GM21528 (cell line): ENCODE measurements around the gene CYP39A1.
"Not testable (repeated sequence)": the region's sequence is repeated elsewhere in the genome, so short reads cannot be mapped to it uniquely, and the experiment has no call there.

ENCODE experiments used
- ATAC-seq: cut with Tn5 transposase; IDR thresholded peaks from one replicate; pipeline ENCODE4 v1.9.1; 2021; ENCODE audit warnings: mild to moderate bottlenecking, moderate library complexity; ENCODE audit not compliant: unreplicated experiment, low FRiP score

CYP39A1 gene

DNA sequence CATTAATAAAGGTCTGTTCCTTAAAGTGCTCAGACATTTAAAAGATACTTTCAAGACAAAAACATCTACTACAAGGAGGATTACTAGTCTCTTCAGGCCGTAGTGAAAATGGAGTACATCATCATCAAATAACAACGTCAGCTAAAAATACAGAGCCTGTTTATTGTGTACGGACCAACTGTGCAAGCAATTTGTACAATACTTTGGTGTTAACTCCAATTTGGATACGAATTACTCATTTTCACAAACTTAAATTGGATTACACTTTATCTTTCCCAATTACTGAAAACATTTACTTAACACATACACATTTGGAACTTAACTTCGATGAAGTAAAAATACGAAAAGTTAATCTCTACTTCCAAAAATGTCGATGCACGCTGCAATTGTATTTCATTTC is 802 bp downstream of the CYP39A1 start:
- no peak for ATAC-seq

DNA sequence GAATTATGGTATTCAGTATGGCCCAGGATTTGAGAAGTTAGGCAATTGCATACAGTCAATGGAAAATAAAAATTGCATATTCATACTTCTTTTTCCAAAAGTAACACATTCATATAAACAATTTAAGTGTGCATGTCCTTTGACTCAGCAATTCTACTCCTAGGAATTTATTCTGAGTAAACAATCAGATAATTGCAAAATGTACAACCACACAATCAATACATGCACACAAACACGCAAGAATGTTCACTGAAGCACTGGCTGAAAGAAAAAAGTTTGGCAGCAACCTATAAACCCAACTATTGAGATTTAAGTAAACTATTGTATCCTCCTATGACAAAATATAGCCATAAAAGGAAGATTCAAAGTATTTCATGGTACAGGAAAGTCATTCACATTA is 1.6 kb downstream of the CYP39A1 start:
- no peak for ATAC-seq

DNA sequence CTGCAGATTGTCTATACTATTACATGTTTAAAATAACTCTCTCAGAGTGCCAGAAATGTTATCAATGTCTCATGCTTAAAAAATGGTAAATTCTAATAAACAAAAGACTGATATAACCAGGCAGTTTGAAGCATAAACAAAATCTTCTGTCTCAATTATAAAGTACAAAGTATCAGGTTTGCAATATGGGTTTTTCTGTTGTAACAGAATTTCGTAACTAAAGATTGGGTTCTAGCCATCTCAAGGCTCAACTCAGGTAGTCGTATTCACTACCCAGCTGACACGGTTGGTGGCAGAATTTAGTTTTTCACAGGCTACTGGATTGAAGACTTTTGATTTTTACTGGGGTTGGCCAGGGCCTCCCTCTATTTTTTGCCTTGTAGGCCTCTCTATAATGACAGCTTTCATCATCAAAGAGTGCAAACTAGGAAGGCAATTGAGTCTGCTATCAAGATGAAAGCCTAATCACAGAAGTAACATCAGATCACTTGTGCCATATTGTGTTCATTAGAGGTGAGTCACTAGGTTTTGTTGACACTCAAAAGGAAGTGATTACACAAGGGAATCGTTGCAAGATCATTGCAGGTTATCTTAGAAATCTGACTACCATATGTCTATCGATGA is 3.6 kb downstream of the CYP39A1 start:
- no peak for ATAC-seq

DNA sequence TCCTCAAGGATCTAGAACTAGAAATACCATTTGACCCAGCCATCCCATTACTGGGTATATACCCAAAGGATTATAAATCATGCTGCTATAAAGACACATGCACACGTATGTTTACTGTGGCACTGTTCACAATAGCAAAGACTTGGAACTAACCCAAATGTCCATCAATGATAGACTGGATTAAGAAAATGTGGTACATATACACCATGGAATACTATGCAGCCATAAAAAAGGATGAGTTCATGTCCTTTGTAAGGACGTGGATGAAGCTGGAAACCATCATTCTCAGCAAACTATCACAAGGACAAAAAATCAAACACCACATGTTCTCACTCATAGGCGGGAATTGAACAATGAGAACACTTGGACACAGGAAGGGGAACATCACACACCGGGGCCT is 4.5 kb downstream of the CYP39A1 start:
- not testable (repeated sequence) for ATAC-seq

DNA sequence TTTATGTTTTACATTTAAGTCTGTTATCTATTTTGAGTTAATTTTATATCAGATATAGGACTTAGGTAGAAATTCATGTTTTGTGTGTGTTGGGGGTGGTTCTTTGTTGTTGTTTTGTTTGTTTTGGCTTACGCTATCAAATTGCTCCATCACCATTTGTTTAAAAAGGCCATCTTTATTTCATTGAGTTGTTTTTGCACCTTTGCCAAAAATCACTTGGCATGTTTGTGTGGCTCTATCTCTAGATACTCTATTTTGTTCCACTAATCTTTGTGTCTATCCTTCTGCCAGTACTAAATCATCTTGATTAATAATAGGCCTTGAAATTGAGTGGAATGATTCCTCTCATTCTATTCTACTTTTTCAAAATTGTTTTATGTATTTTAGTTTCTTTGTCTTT is 7.4 kb downstream of the CYP39A1 start:
- no peak for ATAC-seq

DNA sequence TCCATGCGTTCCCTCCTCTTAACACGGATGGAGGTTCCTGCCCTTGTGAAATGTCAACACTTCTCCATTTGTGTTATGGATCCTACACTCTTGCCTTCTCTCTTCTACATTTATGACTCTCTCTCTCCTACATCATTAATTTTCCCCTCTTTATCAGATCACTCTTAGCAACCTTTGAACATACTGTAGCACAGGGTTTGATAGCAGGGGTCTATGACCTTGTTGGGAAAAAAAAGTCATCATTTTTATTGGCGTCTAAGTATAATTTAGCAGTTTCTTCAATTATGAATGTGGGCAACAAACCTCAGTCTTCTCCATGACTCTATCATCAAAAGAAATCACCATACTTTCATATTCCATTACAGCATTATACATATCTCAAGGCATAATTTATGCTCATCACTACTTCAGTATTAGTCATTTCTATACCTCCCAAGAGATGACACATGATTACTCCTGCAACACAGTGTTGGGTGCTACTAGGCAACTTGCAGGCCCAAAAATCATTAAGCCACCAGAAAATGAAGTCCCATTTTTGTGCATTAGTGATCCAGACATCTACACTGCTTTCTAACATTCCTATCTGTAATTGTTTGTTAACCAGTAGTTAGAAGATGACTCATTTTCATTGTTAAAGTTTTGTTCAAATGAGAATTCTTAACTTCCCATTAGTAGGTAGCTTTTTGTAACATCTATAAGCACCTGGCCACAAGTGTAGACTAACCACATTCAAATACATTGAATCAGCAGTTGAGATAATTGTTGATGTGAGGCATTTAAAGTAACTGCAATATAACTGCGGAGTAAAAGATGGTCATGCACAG is 9.5 kb downstream of the CYP39A1 start:
- no peak for ATAC-seq

DNA sequence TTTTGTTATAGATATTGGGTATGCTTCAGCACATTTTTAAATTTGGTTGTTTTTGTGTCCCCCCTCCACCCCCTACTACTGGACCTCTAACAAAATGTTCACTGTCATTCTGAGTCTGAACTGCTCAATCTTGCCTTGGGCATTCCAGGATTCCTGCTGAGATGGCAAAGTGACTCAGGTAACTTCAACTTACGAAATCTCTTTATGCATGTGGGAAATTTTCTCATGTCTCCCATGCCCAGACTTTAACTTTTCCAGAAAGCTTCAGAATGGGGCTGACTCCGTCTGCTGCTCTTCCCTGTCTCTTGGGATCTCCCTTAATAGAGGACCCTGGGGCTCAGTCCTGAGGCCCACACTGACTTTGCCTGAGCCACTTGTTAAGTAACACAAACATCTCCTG is 14.0 kb downstream of the CYP39A1 start:
- ATAC-seq: no peak

DNA sequence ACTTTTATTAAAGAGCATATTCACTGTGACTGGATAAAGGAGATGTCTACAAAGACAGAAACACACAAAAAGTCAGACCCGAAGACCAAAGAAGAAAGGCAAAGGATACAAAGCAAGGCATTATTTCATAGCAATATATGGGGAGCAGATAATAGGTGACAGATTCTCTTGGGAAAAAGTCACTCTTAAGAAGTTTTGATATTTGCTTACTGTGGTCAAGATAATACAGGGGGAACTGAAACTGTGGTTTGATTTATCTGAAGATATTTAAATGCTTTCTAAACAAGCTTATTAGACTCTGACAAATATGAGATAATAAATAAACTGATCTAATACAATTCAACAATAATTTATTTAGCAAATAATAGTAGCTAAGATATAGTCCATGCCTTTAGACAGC is 14.7 kb downstream of the CYP39A1 start:
- no peak for ATAC-seq

DNA sequence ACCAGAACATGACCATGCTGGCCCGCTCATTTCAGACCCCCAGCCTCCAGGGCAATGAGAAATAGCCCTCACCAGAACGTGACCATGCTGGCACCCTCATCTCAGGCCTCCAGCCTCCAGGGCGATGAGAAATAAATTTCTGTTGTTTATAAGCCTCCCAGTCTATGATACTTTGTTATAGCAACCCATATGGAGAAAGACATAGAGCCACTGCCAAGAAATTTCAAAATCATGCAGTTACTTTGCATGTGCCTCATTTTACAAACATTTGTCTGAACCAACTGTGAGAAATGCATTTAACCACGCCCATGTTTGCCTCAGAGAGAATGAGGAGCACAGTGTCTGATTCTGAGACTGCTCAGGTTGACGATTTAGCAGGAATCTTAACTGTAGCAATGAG is 15.5 kb downstream of the CYP39A1 start:
- no peak for ATAC-seq

DNA sequence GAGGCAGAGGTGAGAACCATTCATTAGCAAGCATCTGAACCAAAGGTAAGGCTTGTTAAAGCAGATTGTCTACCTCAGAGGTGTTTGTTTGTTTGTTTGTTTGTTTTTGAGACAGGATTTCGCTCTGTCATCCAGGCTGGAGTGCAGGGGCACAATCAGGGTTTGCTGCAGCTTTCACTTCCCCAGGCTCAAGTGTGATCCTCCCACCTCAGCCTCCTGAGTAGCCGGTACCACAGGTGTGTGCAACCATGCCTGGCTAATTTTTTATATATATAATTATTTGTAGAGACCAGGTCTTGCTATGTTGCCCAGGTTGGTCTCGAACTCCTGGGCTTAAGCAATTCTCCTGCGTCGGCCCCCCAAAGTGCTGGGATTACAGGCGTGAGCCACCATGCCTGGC is 17.2 kb downstream of the CYP39A1 start:
- no peak for ATAC-seq

DNA sequence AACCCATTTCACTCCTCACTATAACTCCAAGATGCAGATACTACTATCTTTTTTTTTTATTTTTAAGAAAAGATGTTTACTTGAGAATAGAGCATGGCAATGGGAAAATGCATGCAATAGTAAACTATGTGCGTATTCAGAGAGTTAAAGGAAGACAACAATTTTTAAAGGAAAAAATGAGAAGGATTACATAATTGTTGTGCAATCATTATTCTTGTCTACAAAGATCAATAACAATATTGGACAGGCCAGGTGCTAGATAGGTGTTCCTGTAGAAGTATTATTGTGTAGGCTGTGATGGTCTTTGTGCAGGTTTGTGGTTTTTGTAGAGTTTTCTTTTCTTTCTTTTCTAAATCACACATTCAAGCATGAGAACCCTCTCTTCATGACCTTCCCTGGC is 20.6 kb downstream of the CYP39A1 start:
- ATAC-seq: no peak

DNA sequence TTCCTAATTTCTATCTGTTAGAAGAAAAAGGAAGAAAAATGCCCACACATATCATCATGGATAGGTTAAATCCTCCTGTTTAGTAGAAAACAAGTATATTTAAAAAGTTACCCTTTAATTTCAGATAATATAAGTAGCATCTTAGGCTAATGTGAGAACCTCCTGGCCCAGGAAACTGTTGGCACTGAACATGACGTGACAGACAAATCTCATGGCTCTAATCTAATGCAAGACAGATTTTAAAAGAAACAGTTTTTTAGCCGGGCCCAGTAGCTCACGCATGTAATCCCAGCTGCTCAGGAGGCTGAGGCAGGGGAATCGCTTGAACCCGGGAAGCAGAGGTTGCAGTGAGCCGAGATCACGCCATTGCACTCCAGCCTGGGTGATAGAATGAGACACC is 22.9 kb downstream of the CYP39A1 start:
- ATAC-seq: no peak

DNA sequence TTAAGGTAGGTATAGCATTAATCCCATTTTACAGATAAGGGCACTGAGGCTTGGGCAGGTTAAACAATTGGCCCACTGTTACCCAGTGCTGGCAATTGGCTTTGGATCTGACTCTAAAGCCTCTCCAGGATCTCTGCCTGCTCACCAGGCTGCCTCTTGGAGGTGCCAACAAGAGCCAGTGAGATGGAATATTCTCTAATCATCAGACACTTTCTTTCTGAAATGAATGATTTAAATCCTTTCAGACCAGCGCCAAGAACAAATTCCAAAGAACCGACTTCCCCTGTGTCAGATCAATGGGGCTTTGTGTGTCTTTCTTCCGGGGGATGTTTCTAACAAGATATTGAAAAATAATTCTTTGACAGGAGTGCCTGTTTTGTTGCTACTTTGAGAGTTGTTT is 23.6 kb downstream of the CYP39A1 start:
- no peak for ATAC-seq

DNA sequence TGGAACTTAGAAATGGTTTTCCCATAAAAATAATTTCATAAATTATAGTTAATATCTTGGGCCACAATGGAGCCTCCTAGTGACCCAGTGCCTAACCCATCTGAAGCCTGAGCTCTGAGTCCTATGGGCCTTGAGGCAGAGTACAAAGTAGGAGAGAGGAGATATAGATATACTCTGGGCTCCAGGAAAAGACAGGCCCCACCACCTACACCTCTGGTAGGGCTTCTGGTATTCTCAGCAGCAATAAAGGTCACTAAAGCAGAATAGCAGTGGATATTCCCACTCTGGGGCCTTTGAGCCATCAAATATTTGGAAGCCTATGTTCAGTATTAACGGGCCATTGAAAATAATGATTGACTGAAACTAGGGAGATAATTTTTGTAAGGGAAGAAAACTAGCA is 24.1 kb downstream of the CYP39A1 start:
- no peak for ATAC-seq

DNA sequence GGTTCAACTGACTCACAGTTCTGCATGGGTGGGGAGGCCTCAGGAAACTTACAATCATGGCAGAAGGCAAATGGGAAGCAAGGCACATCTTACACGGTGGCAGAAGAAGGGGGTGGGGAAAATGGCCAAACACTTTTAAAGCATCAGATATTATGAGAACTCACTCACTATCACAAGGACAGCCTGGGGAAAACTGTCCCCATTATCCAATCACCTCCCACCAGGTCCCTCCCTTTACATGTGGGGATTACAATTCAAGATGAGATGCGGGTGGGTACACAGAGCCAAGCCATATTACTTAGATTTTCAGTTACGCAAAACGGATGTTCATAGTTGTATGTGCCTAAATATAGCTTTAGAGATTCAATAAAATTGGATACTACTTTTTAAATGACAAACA is 25.6 kb downstream of the CYP39A1 start:
- ATAC-seq: no peak

DNA sequence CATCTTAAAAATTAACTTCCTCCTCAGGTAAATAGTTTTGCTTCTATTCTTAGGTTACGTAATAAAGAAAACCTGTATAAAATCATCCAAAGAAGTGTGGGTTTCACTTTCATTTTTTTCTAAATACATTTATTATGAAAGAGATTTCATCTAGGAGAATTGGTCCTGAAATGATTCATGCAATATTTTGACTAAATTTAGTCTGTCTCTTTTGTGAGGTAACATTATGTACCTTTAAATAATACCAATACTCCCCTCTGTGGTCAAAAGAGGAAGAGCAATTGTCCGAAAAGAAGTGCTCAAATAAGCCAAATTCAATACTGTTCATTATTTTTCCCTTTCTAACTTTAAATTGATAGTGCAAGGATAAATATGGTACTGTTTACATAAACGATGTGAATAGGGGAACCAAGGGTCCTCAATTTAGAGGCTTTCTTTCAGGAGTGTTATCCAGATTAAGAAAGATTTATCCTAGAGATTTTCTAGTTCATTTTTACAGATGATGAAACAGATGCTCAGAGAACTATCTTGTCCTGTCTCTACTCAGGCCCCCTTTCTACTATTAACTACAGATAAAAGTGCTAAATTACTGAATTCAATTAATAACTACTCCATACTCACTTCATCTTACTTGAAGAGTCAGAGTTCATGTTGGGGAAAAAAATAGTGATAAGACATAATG is 26.2 kb downstream of the CYP39A1 start:
- ATAC-seq: no peak

DNA sequence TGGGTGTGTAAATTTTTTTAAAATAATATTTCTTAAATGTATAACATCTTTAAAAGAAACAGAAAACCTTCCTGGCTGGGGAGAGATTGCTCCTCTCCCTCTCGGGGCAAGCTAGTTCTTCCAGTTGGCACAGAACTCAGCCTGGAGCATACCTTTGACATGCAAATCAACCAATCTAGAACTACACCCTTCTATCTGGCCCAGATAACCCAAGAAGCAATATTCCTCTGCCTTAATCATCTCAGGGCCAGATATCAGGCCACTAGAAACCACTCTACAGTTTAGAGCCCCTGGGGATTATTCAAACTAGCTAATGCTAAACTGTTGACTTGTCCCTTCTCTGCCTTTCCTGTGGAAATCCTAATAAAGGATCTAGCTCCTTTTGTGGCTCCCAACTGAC is 33.9 kb downstream of the CYP39A1 start:
- no peak for ATAC-seq

DNA sequence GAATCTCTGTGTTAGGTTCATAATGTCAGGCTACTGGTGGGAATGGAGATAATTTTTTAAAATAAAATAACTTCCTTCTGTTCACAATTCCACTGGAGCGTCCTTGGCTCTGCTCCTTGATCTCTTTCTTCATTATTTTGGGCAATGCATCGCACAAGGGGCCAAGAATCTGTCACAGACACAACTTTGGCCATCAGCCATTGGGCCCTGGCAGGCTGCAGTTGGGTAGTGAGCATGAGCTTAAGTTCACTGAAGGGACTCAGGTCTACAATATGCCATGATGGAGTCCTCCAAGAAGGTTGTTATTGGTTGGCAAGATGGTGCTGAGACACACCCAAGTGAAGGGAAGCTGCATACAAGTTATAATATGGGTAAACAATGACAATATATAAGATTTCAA is 40.0 kb downstream of the CYP39A1 start:
- ATAC-seq: no peak

DNA sequence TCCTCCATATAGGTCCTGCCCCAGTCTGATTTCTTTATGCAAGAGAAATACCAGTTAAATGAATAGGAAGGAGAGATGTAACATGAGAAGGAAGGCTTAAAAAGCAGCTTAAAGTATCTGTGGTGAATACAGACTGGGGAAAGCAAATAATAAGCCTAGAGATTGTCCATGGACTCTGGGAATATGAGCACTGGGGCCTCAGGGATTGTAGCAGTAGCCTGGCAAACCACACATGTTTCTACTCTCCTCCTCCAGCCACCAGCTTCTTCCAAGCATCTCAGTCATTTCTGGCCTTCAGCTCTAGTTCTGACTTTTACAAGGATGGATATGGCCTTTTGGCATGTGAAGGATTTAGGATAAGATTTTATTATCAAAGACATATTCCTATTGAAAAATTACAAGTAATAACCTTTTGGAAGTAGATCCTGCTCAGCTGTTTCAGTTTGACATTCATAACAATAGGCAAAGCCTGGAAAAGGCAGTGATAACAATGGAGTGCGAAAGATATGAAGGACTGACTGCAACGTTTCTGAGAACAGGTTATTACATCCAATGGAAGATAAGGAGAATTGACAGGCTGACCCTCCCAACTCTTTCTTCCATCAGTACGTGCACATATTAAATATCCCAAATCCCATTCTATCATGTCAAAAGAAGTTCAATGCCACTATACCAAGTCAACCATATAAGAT is 41.6 kb downstream of the CYP39A1 start:
- ATAC-seq: no peak

DNA sequence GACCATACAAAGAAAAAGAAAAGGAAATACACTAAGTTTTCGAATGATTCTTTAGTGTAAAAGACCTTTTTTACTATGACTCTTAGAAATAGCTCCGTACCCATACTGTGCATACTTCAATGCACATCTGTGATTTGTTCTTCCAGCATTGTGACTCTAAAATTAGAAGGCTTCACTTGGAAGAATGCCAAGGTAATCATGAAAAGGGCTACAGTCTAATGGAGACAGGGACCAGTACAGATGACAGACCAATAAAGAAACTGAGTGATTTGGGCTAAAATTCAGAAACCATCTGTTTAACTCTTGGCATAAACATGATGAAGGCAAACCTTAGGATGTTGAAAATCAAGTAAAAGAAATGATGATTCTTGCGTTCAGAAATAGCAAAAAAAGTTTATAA is 46.3 kb downstream of the CYP39A1 start:
- no peak for ATAC-seq

DNA sequence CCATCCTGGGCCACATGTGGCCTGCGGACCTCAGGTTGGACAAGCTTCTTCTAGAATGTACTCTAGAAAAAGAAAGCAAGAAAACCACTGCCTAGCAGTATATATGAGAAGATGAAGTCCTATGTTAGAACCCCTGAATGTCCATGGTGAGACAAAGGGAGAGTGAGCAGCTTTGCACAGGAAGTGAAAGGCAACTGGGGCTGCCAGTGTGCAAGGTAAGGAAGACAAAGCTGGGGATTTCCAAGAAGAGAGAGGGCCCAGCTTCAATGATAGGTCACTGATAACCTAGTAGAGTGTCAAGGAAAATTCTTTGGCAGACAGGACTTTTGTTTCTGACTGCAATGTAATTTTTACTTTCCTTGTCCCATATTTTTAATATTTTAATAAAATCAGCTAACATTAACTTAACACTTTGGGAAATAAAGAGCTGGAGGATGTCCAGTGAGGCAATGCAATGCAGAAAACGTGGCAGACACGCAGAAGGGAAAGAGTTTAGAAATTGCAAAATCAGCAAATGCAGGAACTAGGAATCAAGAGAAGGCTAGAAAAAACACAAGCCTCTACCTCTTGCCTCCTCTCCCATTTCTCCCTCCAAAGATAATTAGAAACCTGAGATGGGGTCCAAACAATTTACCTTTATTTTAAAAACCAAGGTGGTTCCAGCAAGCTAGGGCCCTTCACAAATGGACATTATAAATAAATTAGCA is 47.4 kb downstream of the CYP39A1 start:
- no peak for ATAC-seq
